Measurements from ENCODE around the gene IFI16.

DNA sequence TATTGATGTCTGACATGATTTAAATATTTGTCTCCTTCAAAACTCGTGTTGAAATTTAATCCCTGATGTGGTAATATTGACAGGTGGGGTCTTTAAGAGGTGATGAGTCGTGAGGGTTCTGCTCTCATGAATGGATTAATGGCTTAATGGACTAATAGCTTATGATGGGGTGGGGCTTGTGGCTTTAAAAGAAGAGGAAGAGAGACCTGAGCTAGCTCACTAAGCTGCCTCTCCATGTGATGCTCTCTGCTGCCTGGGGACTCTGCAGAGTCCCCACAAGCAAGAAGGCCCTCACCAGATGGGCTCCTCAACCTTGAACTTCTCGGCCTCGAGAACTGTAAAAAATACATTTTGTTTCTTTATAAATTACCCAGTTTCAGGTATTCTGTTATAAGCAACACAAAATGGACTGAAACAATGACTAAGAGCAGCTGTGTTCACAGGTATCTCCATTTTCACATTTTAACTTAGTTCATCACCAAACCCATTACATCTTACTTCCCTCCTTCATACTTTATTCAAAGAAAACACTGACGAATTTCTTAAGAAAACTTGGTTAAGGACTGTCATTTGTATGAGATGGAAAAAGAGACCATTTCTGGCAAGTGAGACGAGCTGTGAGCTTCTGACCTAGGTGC, 79.0 kb downstream of the IFI16 start:
- TF ChIP-seq, protein P1, sequence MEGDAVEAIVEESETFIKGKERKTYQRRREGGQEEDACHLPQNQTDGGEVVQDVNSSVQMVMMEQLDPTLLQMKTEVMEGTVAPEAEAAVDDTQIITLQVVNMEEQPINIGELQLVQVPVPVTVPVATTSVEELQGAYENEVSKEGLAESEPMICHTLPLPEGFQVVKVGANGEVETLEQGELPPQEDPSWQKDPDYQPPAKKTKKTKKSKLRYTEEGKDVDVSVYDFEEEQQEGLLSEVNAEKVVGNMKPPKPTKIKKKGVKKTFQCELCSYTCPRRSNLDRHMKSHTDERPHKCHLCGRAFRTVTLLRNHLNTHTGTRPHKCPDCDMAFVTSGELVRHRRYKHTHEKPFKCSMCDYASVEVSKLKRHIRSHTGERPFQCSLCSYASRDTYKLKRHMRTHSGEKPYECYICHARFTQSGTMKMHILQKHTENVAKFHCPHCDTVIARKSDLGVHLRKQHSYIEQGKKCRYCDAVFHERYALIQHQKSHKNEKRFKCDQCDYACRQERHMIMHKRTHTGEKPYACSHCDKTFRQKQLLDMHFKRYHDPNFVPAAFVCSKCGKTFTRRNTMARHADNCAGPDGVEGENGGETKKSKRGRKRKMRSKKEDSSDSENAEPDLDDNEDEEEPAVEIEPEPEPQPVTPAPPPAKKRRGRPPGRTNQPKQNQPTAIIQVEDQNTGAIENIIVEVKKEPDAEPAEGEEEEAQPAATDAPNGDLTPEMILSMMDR (IDR thresholded peaks at IDR 0.05) = no peak
- TF ChIP-seq POLR2A (IDR thresholded peaks at IDR 0.05) (no peak), POLR2AphosphoS5 (IDR thresholded peaks at IDR 0.05) (no peak)
